ENCODE measurements around the gene DOCK1.

The DOCK1 gene

GRCh38 chr10:127198307-127198706 lies 293.1 kb downstream of the DOCK1 start:
- H3K27ac ChIP-seq (ENCODE audit: low read depth, low read length): no peak overlapping the region
- no peak overlapping the region for H3K4me3 ChIP-seq (ENCODE audit: low read length)
- 96% methylated on average over 5 of the region's 5 CpGs for WGBS
- no peaks in the 10 kb centered on the region for H3K9me3 ChIP-seq (ENCODE audit: insufficient read depth, low read depth, low read length)
- no peak overlapping the region for H3K9ac ChIP-seq (ENCODE audit: low read depth, low read length)
- H3K36me3 ChIP-seq (ENCODE audit: insufficient read depth, low read length): no peaks in the 10 kb centered on the region
- peaks cover 46% of the 10 kb centered on the region for H3K27me3 ChIP-seq (ENCODE audit: insufficient read depth, low read length)
- peaks cover 8% of the 10 kb centered on the region; the same call in 1 of the 2 replicates for H3K4me1 ChIP-seq (ENCODE audit: insufficient read depth, low read length)

DNA sequence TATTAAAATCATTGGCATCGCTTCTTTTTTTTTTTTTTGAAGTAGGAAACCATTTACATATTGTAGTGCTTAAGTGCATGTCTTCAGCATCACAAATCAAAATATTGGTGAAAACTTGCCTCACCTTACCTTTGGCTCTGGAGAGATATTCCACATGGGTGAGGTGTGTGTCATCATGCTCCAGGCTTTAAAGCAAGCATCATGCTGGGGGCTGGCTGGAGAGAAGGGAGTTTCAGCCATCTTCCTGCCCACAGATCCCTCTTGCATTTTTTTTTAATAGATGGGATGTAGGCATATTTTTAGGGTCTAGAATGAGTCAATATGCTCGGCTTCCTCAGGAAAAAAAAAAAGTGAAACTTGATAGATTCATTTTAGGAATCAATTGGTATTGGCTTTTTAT lies 293.5 kb downstream of the DOCK1 start:
- WGBS: 95% methylated on average over 1 of the region's 2 CpGs
- Histone ChIP-seq H3K4me1 (ENCODE audit: insufficient read depth, low read length) (peaks cover 8% of the 10 kb centered on the region; the same call in 1 of the 2 replicates), H3K27ac (ENCODE audit: low read depth, low read length) (no peak overlapping the region), H3K36me3 (ENCODE audit: insufficient read depth, low read length) (no peaks in the 10 kb centered on the region), H3K27me3 (ENCODE audit: insufficient read depth, low read length) (peaks cover 42% of the 10 kb centered on the region), H3K9me3 (ENCODE audit: insufficient read depth, low read depth, low read length) (no peaks in the 10 kb centered on the region), H3K9ac (ENCODE audit: low read depth, low read length) (no peak overlapping the region), H3K4me3 (ENCODE audit: low read length) (no peak overlapping the region)

GRCh38 chr10:127200646-127201045 lies 295.4 kb downstream of the DOCK1 start:
- H3K4me1 ChIP-seq (ENCODE audit: insufficient read depth, low read length): peaks cover 8% of the 10 kb centered on the region; the same call in 1 of the 2 replicates
- no peak overlapping the region for H3K9ac ChIP-seq (ENCODE audit: low read depth, low read length)
- no peak overlapping the region for H3K27ac ChIP-seq (ENCODE audit: low read depth, low read length)
- 97% methylated on average over 8 of the region's 8 CpGs for WGBS
- peaks cover 23% of the 10 kb centered on the region for H3K27me3 ChIP-seq (ENCODE audit: insufficient read depth, low read length)
- H3K9me3 ChIP-seq (ENCODE audit: insufficient read depth, low read depth, low read length): no peaks in the 10 kb centered on the region
- H3K4me3 ChIP-seq (ENCODE audit: low read length): no peak overlapping the region
- H3K36me3 ChIP-seq (ENCODE audit: insufficient read depth, low read length): no peaks in the 10 kb centered on the region

DNA sequence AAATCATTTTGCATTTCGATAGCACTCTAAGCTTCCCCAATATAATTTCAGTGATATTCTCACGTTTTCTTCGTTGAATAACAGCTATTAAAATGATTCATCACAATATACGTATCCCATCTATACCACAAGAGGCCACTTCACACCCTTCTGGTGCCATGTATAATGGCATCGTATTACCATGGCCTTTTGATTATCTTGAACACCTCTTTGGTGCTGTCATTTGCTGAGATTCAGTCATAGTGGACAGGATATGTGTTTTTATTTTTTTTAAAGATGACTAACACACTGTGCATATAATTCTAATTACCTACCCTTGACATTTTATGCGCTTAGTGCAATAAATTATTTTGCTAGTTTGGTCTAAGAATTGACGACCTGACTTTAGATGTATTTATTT lies 297.8 kb downstream of the DOCK1 start:
- H3K4me1 ChIP-seq (ENCODE audit: insufficient read depth, low read length): no peaks in the 10 kb centered on the region
- 0 out of 2 replicates have a peak, but pooled peaks cover 1% of the 10 kb centered on the region for H3K27me3 ChIP-seq (ENCODE audit: insufficient read depth, low read length)
- H3K36me3 ChIP-seq (ENCODE audit: insufficient read depth, low read length): no peaks in the 10 kb centered on the region
- H3K4me3 ChIP-seq (ENCODE audit: low read length): no peak overlapping the region
- WGBS: 92% methylated on average over 7 of the region's 7 CpGs
- no peak overlapping the region for H3K9ac ChIP-seq (ENCODE audit: low read depth, low read length)
- H3K27ac ChIP-seq (ENCODE audit: low read depth, low read length): no peak overlapping the region
- H3K9me3 ChIP-seq (ENCODE audit: insufficient read depth, low read depth, low read length): no peaks in the 10 kb centered on the region

DNA sequence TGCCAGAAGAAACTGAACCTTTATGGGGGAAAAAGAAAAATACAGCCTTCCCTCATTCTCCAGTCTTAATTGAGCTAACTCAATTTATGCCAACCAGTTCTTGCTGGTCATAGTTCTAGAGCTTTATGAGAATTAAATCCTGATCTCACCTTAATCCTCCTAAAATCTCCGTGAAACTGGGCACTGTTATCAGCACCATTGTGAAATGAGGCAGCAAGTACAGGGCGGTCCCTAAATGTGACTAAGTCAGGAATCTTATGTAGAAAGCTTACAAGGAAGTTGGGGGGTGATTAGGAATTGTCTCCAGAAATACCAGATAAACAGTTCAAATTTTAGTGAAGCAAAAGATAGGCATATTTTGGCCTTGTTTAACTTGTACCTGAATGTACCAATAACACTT lies 301.9 kb downstream of the DOCK1 start:
- no peak overlapping the region for H3K27ac ChIP-seq (ENCODE audit: low read depth, low read length)
- no peaks in the 10 kb centered on the region for H3K9me3 ChIP-seq (ENCODE audit: insufficient read depth, low read depth, low read length)
- H3K4me3 ChIP-seq (ENCODE audit: low read length): no peak overlapping the region
- H3K9ac ChIP-seq (ENCODE audit: low read depth, low read length): no peak overlapping the region
- no peaks in the 10 kb centered on the region for H3K4me1 ChIP-seq (ENCODE audit: insufficient read depth, low read length)
- 95% methylated on average over 2 of the region's 2 CpGs for WGBS
- H3K27me3 ChIP-seq (ENCODE audit: insufficient read depth, low read length): no peaks in the 10 kb centered on the region
- H3K36me3 ChIP-seq (ENCODE audit: insufficient read depth, low read length): no peaks in the 10 kb centered on the region

DNA sequence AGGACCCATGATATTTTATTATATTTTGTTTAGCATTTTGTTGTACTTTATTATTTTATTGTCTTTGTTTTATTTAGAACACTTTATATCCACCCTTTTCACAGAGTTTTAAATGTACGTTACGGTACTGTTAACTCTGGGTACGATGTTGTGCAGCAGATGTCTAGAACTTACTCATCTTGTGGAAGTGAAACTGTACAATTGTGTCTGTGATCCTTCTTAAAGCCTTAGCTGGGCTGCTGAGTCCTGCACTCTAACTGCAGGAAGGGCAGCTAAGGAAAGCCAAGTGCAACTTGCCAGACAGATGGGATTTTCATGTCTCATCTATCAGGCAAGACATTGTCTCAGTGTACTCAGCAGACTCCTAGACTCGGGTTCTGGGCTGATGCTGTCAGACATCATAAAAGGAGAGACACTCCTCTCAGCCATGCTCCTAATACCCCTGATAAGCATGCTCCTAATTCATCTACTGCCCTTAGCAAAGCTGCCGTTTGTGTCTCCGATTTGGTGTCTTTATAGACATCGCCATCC lies 305.8 kb downstream of the DOCK1 start:
- WGBS: 94% methylated on average over 7 of the region's 7 CpGs
- H3K4me3 ChIP-seq (ENCODE audit: low read length): no peak overlapping the region

GRCh38 chr10:127215866-127216265 lies 310.6 kb downstream of the DOCK1 start:
- Histone ChIP-seq H3K4me1 (ENCODE audit: insufficient read depth, low read length) (peaks cover 25% of the 10 kb centered on the region), H3K36me3 (ENCODE audit: insufficient read depth, low read length) (no peaks in the 10 kb centered on the region), H3K27ac (ENCODE audit: low read depth, low read length) (peak overlapping the region; percentile 23; the same call in 1 of the 2 replicates), H3K27me3 (ENCODE audit: insufficient read depth, low read length) (no peaks in the 10 kb centered on the region), H3K4me3 (ENCODE audit: low read length) (no peak overlapping the region), H3K9me3 (ENCODE audit: insufficient read depth, low read depth, low read length) (peaks cover 6% of the 10 kb centered on the region; the same call in 1 of the 2 replicates), H3K9ac (ENCODE audit: low read depth, low read length) (no peak overlapping the region)
- 35% methylated on average over 3 of the region's 4 CpGs for WGBS

More for the DNA sequence above, 305.8 kb downstream of the DOCK1 start:
- Histone ChIP-seq H3K9ac (ENCODE audit: low read depth, low read length) (no peak overlapping the region), H3K36me3 (ENCODE audit: insufficient read depth, low read length) (no peaks in the 10 kb centered on the region), H3K4me1 (ENCODE audit: insufficient read depth, low read length) (peaks cover 9% of the 10 kb centered on the region), H3K27ac (ENCODE audit: low read depth, low read length) (no peak overlapping the region), H3K27me3 (ENCODE audit: insufficient read depth, low read length) (no peaks in the 10 kb centered on the region), H3K9me3 (ENCODE audit: insufficient read depth, low read depth, low read length) (no peaks in the 10 kb centered on the region)

DNA sequence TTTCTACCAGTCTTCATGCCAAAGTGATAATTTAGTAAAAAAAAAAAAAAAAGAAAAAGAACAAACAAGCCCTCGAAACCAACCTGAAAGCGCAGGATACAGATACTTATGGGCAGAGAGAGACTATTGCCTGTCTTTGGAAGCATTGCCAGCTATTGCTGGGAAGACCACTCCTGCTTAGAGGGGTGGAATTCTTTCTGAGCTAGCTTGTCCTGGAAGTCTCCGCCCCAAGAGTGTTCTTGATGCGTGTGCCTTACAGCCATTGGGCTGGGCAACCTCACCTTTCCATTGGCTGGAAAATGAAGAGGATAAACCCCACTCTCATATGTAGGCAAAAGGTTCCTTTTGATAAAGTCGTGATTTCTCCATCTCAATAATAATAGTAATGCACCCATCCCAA lies 311.0 kb downstream of the DOCK1 start:
- Histone ChIP-seq H3K9ac (ENCODE audit: low read depth, low read length) (no peak overlapping the region), H3K27me3 (ENCODE audit: insufficient read depth, low read length) (no peaks in the 10 kb centered on the region), H3K4me3 (ENCODE audit: low read length) (no peak overlapping the region), H3K36me3 (ENCODE audit: insufficient read depth, low read length) (no peaks in the 10 kb centered on the region), H3K4me1 (ENCODE audit: insufficient read depth, low read length) (peaks cover 25% of the 10 kb centered on the region), H3K27ac (ENCODE audit: low read depth, low read length) (peak overlapping the region; percentile 23; the same call in 1 of the 2 replicates), H3K9me3 (ENCODE audit: insufficient read depth, low read depth, low read length) (peaks cover 6% of the 10 kb centered on the region; the same call in 1 of the 2 replicates)
- 78% methylated on average over 5 of the region's 5 CpGs for WGBS

DNA sequence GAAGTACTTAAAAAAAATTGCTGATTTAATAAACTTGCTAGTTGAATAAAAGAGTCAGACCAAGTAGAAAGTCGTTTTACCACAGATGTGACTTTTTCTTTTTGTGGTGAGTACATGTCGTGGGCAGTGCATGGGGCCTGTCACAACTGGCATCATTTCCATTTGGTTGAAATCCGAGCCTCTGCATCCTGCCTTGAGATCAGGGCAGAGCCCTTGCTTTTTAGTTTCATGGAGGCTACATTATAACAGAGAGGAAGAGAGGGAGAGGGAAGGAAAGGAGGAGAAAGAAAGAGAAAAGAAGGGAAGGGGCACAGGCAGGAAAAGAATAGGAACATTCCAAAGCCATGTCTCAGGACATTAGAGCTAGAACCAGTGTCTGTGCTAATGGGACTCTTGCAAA lies 311.6 kb downstream of the DOCK1 start:
- no peak overlapping the region for H3K9ac ChIP-seq (ENCODE audit: low read depth, low read length)

DNA sequence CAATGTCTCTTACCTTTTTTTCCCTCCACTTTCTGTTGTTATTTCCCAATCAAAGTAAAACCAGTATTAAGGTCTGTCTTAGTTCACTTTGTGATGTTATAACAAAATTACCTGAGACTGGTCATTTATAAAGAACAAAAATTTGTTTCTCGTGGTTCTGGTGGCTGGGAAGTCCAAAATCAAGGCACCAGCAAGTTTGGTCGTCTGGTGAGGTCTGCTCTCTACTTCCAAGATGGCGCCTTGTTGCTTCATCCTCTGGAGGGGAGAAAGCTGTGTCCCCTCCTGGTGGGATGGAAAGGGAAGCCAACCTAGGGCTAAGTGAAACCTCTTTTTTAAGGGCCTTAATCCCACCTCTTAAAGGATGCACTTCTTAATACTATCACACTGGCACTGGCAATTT lies 313.4 kb downstream of the DOCK1 start:
- Histone ChIP-seq H3K4me1 (ENCODE audit: insufficient read depth, low read length) (peaks cover 25% of the 10 kb centered on the region), H3K27me3 (ENCODE audit: insufficient read depth, low read length) (no peaks in the 10 kb centered on the region), H3K9me3 (ENCODE audit: insufficient read depth, low read depth, low read length) (peaks cover 6% of the 10 kb centered on the region; the same call in 1 of the 2 replicates), H3K9ac (ENCODE audit: low read depth, low read length) (no peak overlapping the region), H3K27ac (ENCODE audit: low read depth, low read length) (no peak overlapping the region), H3K36me3 (ENCODE audit: insufficient read depth, low read length) (no peaks in the 10 kb centered on the region), H3K4me3 (ENCODE audit: low read length) (no peak overlapping the region)
- 95% methylated on average over 3 of the region's 3 CpGs for WGBS

More for the DNA sequence above, 311.6 kb downstream of the DOCK1 start:
- WGBS: 61% methylated on average over 3 of the region's 3 CpGs
- H3K27me3 ChIP-seq (ENCODE audit: insufficient read depth, low read length): no peaks in the 10 kb centered on the region
- H3K36me3 ChIP-seq (ENCODE audit: insufficient read depth, low read length): no peaks in the 10 kb centered on the region
- peaks cover 6% of the 10 kb centered on the region; the same call in 1 of the 2 replicates for H3K9me3 ChIP-seq (ENCODE audit: insufficient read depth, low read depth, low read length)
- peaks cover 25% of the 10 kb centered on the region for H3K4me1 ChIP-seq (ENCODE audit: insufficient read depth, low read length)
- H3K4me3 ChIP-seq (ENCODE audit: low read length): no peak overlapping the region
- no peak overlapping the region for H3K27ac ChIP-seq (ENCODE audit: low read depth, low read length)

DNA sequence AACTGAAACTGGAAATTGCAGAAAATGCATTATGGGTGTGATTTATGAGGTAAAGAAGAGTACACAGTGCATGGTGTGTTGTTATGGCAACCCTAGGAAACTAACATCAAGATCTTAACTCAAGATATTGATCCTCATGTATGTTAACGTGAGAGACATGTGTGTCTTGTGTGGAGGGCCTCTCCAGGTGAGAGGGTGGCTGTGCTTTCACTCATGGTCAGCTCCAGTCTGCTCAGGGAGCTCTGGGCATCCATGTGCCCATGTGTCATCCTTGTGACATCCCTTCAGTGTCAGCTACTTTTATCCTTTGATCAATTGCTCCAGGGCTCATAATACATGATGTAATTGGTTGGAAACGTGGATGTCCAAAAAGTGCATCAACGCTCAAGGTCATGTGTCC lies 316.1 kb downstream of the DOCK1 start:
- peaks cover 6% of the 10 kb centered on the region; the same call in 1 of the 2 replicates for H3K9me3 ChIP-seq (ENCODE audit: insufficient read depth, low read depth, low read length)
- H3K4me1 ChIP-seq (ENCODE audit: insufficient read depth, low read length): peaks cover 13% of the 10 kb centered on the region
- no peak overlapping the region for H3K4me3 ChIP-seq (ENCODE audit: low read length)
- no peaks in the 10 kb centered on the region for H3K36me3 ChIP-seq (ENCODE audit: insufficient read depth, low read length)
- no peak overlapping the region for H3K9ac ChIP-seq (ENCODE audit: low read depth, low read length)
- H3K27me3 ChIP-seq (ENCODE audit: insufficient read depth, low read length): no peaks in the 10 kb centered on the region
- no peak overlapping the region for H3K27ac ChIP-seq (ENCODE audit: low read depth, low read length)
- 87% methylated on average over 3 of the region's 3 CpGs for WGBS

DNA sequence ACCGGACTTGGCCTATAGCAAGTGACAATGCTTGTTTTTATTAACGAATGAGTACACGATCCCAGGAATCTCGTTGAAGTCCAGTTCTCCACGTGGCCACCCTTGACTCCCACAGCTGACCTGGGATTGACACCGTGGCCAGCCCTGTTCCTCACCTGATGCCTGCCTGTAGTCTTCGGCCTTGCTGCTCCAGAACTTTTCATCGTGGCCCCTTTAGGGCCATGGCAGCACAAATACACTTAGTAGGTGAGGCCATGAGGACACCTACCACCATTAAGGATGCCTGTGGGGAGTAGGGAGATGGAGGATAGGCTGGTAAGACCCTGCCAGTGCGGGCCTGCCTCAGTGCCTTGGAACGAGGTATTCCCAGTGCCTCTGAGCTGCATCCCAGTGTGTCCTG lies 321.8 kb downstream of the DOCK1 start:
- Histone ChIP-seq H3K36me3 (ENCODE audit: insufficient read depth, low read length) (no peaks in the 10 kb centered on the region), H3K9ac (ENCODE audit: low read depth, low read length) (no peak overlapping the region), H3K4me3 (ENCODE audit: low read length) (no peak overlapping the region), H3K4me1 (ENCODE audit: insufficient read depth, low read length) (no peaks in the 10 kb centered on the region), H3K27me3 (ENCODE audit: insufficient read depth, low read length) (no peaks in the 10 kb centered on the region), H3K9me3 (ENCODE audit: insufficient read depth, low read depth, low read length) (no peaks in the 10 kb centered on the region), H3K27ac (ENCODE audit: low read depth, low read length) (no peak overlapping the region)
- 98% methylated on average over 10 of the region's 10 CpGs for WGBS
